Measurements from ENCODE around the gene BCKDHA.

The BCKDHA gene

DNA sequence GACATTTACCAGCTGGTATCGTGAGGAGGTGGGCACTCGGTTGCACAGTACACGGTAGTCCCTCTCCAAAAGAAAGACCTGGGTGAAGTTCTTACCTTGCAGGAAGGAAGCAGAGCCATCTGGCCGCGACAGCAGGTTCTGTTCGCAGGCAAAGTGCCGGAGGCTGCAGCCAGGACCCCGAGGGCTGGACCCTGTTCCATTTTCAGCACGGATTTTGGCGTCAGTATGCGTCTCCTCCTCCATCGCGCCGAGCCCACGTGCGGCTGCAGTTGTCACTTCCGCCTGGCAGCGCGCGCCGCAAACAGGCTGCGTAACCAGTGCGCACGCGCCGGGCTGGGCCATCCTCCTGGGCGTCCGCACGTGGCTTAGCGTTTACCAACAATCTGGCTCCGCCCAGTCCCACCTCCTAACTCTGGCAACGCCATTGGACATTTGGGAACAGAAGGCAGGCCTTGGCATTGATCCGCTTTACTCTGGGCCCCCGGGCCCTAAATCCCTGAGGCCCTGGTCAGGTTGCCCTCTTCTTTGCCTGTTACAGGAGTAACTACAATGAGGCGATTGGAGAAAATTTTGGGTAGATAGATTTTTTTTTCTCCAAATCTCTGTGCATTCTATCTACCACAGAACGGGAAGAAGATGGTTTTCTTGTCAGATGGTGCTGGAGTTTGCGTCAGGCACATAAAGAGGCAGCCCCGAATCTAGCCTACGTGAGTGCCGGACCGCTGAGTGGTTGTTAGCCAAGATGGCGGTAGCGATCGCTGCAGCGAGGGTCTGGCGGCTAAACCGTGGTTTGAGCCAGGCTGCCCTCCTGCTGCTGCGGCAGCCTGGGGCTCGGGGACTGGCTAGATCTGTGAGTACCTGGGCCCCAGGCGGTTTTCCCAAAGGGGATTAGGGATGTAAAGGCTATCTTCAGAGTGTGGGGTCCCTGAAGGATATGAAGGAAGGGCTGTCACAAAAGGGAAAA, at the start of gene BCKDHA, which contains the start of gene EXOSC5:
Gene BCKDHA, plus strand, starts transcription at position 733 of the 964 bp plus-strand sequence. Its CDS starts 10 bp downstream, at position 743.
Gene EXOSC5, minus strand, starts transcription at position 274 of the 964 bp plus-strand sequence. Its CDS starts 31 bp downstream, at position 243.
- in situ Hi-C loops (cut with HindIII; ENCODE audit: low sequenced_read_pairs): no loop called here
- peak; percentile 100 for DNase-seq (ENCODE audit: low read depth)
- TF ChIP-seq, protein P1, sequence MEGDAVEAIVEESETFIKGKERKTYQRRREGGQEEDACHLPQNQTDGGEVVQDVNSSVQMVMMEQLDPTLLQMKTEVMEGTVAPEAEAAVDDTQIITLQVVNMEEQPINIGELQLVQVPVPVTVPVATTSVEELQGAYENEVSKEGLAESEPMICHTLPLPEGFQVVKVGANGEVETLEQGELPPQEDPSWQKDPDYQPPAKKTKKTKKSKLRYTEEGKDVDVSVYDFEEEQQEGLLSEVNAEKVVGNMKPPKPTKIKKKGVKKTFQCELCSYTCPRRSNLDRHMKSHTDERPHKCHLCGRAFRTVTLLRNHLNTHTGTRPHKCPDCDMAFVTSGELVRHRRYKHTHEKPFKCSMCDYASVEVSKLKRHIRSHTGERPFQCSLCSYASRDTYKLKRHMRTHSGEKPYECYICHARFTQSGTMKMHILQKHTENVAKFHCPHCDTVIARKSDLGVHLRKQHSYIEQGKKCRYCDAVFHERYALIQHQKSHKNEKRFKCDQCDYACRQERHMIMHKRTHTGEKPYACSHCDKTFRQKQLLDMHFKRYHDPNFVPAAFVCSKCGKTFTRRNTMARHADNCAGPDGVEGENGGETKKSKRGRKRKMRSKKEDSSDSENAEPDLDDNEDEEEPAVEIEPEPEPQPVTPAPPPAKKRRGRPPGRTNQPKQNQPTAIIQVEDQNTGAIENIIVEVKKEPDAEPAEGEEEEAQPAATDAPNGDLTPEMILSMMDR (IDR thresholded peaks at IDR 0.05; ENCODE audit: low read depth, low read length, missing control alignments): no peak
- peak within 1 kb of the TSS; percentile 100 for H3K4me3 ChIP-seq (ENCODE audit: low read depth, low read length)

DNA sequence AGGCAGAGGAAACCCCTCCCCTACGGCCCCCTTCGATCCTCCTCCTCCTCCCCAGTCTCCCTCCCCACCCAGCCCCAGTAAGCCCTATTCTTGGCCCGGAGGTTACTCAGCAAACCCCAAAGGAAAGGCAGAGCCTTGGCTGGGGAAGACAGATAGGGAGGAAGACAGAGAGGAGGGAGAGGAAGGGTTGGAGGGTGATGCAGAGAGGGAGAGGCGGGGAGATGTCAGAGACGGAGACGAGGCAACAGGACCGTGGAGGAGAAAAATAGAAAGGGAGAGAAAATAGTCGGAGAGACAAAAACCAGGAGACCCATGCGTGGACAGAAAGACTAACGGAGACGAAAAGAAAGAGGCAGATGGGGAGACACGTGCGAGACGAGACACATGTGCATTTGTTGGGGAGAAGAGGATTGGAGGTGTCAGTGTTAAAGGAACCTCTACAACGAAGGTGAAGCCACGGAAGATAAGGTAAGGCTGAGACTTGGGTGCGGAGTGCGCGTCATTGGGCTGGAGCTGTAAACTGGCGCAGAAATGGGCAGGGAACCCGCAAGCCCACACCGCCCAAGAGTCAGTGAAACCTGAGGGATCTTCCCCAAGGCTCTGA, 46.8 kb upstream of the BCKDHA start:
- in situ Hi-C loops (cut with HindIII; ENCODE audit: low sequenced_read_pairs): no loop called here
- H3K4me3 ChIP-seq (ENCODE audit: low read depth, low read length): peak overlapping the region; percentile 86
- TF ChIP-seq, protein P1 (IDR thresholded peaks at IDR 0.05; ENCODE audit: low read depth, low read length, missing control alignments): no peak
- no peak for DNase-seq (ENCODE audit: low read depth)

DNA sequence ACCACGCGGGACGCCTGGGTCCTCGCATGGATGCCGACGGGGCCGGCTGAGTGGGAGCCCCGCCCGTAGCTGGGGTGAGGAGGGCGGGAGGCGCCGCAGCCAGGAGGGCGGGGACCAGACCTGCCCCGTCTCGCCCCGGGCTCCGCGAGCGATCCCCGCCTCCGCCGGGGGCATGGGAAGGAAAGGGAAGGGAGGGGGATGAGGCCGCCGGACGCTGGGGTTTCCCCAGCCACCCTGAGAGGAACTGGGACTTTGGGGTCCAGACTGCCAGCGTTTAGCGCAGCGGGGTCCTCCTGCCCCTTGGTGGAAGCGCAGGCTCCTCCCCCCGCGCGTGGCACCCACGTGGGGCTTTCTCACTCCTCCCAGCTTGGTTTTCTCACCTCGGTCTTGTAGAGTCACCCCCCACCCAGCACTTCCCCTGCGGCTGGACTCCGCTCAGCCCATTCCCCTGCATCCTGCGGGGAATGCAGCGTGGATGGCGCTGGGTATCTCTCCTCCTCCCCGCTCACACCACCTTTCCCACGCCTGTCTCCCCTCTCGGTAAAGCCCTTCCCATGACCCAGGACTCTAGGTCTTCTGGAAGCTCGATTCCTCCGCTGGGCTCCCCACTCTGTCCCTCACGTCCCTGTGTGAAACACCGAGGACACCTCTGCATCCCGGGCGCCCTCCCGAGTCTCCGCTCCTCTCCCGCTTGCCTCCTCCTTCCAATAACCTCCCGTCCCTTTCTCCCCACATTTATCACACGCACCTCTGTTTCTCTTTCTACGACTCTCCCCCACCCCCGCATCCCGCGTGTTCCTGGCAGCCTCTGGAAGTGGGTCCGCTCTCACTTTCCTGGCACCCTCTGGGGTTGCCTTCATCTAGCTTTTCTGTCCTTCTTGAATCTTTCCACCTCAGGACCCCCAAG, 46.0 kb upstream of the BCKDHA start:
- no peak for DNase-seq (ENCODE audit: low read depth)
- in situ Hi-C loops (cut with HindIII; ENCODE audit: low sequenced_read_pairs): no loop called here
- TF ChIP-seq, protein P1 (IDR thresholded peaks at IDR 0.05; ENCODE audit: low read depth, low read length, missing control alignments): no peak
- H3K4me3 ChIP-seq (ENCODE audit: low read depth, low read length): peak overlapping the region; percentile 86

DNA sequence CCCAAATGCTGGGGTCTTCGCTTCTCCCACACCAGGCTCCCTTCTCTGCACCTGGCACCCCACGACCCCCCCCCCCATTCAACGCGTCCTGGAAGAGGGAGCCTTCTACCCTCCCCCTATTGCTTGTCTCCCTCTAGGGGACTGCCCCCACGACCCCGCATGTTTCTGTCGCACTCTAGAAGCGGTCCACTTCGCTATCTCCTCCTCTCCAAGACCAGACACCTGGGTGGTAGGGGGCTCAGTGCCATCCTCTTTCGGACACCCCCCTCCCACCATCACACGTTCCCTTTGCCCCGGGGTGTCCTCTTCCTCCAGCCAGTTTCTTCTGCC, 45.4 kb upstream of the BCKDHA start:
- DNase-seq (ENCODE audit: low read depth): no peak
- TF ChIP-seq, protein P1 (IDR thresholded peaks at IDR 0.05; ENCODE audit: low read depth, low read length, missing control alignments): no peak
- H3K4me3 ChIP-seq (ENCODE audit: low read depth, low read length): peak overlapping the region; percentile 86
- in situ Hi-C loops (cut with HindIII; ENCODE audit: low sequenced_read_pairs): no loop called here

DNA sequence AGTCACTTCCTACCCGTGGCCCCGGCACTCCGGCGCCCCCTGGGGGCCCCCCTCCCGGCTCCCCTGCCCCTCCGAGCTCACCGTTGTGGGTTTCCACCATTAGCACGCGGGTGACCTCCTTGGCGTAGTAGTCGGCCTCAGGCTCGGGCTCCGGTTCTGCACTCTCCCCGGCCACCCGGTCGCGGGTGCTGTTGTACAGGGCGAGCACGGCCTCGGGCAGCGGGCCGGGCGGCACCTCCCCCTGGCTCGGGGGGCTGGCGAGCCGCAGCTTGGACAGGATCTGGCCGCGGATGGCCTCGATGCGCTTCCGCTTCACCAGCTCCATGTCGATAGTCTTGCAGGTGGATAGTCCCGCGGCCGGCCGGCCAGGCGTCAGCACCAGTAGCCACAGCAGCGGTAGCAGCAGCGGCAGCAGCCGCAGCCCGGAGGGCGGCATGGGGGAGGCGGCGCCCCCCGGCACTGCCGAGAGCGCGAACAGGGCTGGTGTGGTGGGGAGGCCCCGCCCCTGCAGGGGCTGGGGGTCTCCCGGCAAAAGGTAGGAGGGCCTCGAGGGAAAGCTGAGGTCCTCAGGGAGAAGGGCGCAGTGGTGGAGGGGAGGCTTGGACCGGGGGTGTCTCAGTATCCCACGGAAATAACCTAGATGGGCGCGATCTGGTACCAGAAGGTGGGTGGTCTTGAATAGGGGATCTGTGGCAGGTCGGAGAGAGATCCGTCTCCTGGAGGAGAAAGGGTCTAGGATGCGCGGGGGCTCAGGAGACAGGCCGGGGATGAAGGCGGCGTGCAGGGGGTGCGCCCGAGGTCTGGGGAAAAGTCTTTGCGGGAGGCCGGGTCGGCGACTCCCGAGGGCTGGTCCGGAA, 44.8 kb upstream of the BCKDHA start:
- no peak for DNase-seq (ENCODE audit: low read depth)
- in situ Hi-C loops (cut with HindIII; ENCODE audit: low sequenced_read_pairs): no loop called here
- TF ChIP-seq, protein P1 (IDR thresholded peaks at IDR 0.05; ENCODE audit: low read depth, low read length, missing control alignments): peak; percentile 52
- H3K4me3 ChIP-seq (ENCODE audit: low read depth, low read length): peak overlapping the region; percentile 86

Data from astrocyte of the cerebellum (primary cell).